GM12873 (cell line): ENCODE results near the gene CSRP1.

Experiments used
- TF ChIP-seq, protein P1 (sequence below): IDR thresholded peaks from 2 replicates; pipeline ENCODE4 v1.5.1; 2012; ENCODE audit warnings: low read depth, mild to moderate bottlenecking, moderate library complexity, low read length, control low read depth; ENCODE audit not compliant: insufficient read depth; ENCODE audit errors: missing control alignments

CSRP1 gene

DNA sequence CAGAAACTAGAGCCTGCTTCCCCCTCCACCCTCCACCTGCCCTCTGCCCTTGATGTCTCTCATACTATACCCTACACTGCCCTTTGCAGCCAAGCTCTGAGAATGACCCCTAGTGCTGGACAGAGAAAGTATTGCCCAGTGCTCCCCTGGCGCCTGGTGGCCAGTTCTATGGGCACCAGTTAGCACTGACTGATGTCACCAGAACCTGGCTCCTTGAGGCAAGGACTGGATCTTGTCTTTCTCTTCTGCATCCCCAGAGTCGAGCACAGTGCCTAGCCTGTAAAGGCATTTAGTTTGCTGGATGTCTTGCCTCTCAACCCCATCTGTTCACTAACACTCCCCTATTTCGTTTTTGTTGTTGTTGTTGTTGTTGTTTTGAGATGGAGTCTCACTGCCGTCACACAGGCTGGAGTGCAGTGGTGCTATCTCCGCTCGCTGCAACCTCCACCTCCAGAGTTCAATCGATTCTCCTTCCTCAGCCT lies 43.8 kb downstream of the CSRP1 start:
- TF ChIP-seq, protein P1, sequence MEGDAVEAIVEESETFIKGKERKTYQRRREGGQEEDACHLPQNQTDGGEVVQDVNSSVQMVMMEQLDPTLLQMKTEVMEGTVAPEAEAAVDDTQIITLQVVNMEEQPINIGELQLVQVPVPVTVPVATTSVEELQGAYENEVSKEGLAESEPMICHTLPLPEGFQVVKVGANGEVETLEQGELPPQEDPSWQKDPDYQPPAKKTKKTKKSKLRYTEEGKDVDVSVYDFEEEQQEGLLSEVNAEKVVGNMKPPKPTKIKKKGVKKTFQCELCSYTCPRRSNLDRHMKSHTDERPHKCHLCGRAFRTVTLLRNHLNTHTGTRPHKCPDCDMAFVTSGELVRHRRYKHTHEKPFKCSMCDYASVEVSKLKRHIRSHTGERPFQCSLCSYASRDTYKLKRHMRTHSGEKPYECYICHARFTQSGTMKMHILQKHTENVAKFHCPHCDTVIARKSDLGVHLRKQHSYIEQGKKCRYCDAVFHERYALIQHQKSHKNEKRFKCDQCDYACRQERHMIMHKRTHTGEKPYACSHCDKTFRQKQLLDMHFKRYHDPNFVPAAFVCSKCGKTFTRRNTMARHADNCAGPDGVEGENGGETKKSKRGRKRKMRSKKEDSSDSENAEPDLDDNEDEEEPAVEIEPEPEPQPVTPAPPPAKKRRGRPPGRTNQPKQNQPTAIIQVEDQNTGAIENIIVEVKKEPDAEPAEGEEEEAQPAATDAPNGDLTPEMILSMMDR = peak; percentile 15

DNA sequence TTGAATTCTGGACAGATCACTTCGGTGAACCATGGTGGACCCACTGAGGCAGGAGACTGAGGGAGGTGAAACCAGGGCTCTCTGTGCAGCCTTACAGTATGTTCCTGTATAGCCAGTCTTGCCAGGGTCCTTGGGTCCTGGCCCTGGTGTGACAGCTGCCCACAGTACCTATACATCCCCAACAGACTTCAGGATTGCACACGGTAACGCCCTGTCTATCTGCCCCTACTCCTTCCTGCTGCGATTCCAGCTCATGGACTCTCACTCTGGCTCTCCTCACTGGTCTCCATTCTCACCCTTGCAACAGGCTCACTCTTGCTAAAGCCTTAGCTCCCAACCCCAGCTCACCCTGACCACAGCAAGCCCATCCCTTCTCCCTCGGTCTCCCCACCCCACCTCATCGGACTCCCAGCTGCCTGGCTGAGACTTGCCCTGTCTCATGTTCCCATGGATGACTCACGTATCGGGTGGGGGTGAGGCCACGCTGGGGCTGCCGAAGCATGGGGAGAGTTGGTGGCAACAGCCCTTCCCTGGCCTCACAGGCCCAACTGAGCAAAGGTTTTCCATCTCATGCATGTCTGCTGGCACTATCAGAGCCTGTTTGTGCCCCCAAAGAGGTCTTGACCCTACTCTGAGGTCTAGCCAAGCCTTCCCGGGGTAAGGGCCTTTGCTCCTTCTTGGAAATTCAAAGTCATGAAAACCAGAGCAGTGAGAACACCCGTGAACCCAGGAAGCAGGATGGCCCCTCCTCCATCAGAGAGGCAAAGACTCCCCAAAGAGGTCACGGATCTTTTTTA lies 45.1 kb downstream of the CSRP1 start:
- TF ChIP-seq, protein P1 = no peak

DNA sequence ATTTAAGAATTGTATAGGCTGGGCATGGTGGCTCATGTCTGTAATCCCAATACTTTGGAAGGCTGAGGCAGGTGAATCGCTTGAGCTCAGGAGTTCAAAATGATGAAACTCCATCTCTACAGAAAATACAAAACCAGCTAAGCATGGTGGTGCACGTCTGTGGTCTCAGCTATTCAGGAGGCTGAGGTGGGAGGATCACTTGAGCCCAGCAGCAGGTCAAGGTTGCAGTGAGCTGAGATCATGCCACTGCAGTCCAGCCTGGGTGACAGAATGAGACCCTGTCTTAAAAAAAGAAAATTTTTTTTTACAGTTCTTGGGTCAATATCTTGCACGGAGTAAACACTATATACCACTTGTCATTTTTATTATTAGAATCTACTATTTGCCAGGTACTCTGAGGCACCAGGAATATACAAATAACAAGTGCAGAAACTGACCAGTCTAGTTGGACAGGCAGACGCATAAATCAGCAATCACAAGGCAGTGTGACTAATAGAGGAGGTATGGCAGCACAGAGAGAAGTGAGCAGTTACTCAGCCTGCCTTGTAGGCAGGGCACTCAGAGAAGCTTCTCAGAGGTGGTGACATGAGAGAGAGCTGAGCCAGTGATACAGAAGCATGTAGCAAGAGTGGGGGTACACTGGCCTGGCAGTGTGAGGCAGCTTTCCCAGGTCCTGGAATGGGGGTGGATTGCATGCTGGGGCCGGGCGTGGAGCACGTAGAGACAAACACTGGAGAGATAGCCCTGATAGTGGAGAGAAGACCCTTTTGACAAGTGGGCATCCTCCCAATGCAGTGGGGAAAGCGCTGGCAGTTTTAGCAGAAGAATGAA lies 45.9 kb downstream of the CSRP1 start:
- TF ChIP-seq, protein P1 = no peak

DNA sequence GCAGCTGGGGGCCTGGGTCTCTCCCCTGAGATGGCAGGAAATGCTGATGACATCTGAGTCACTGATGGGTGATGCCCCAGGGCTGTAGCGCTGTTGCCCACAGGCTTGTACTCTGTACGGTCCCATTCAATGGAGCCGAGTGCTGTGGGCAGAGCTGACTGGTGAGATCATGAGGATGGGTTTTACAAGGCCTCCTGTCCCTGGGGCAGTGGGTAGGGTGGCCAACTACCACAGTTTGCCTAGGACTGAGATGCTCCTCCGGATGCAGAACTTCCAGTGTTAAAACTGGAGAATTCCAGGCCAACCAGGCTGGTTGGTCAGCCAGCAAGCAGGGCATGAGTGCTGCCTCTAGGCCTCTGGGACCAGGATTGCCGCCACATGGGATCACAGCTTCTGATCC lies 47.1 kb downstream of the CSRP1 start:
- TF ChIP-seq, protein P1 = no peak

DNA sequence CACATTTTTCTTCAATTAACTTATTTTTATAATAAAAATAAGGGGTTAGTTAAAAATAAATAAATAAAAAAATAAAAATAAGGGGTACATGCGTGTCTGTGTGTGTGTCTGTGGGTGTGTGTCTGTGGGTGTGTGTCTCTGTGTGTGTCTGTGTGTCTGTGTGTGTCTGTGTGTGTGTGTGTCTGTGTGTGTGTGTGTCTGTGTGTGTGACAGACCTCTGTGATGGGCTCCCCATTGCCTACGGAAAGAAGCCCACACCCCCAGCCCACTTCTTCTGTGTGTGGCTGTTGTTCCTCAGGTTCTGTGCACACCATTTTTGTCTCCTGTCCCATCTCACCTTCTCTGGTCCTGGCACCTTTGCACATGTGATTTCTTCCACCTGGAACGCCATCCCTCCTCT lies 47.9 kb downstream of the CSRP1 start:
- TF ChIP-seq, protein P1 = no peak

DNA sequence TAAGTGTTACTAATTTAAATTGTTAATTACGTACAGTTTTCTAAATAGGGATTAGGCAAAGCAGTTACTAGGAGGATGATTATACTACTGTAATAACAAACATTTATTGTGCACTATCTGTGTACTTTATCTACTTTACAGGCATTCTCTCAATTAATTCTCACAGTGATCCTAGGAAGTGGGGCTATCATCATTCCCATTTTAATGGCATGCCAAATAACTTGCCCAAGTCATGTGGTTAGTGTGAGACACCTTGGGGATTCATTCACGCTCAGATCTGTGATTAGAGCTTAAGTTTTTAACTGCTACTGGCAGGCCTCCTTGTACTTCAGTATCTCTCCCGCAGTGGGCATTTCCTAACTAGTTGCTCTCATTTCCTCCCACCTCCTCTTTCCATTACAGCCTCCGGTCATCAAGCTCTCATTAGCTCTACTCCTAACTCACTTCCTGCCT lies 49.4 kb downstream of the CSRP1 start:
- TF ChIP-seq, protein P1 = no peak
